Measurements from ENCODE around the gene GLTP.

Gene GLTP

GRCh38 chr12:109818253-109818652 lies 62.1 kb downstream of the GLTP start:
- no peak for DNase-seq

- no peak for DNase-seq
Observed at GRCh38 chr12:109817627-109818231, 62.6 kb downstream of the GLTP start.

GRCh38 chr12:109816870-109817269 lies 63.5 kb downstream of the GLTP start:
- no peak for DNase-seq

DNA sequence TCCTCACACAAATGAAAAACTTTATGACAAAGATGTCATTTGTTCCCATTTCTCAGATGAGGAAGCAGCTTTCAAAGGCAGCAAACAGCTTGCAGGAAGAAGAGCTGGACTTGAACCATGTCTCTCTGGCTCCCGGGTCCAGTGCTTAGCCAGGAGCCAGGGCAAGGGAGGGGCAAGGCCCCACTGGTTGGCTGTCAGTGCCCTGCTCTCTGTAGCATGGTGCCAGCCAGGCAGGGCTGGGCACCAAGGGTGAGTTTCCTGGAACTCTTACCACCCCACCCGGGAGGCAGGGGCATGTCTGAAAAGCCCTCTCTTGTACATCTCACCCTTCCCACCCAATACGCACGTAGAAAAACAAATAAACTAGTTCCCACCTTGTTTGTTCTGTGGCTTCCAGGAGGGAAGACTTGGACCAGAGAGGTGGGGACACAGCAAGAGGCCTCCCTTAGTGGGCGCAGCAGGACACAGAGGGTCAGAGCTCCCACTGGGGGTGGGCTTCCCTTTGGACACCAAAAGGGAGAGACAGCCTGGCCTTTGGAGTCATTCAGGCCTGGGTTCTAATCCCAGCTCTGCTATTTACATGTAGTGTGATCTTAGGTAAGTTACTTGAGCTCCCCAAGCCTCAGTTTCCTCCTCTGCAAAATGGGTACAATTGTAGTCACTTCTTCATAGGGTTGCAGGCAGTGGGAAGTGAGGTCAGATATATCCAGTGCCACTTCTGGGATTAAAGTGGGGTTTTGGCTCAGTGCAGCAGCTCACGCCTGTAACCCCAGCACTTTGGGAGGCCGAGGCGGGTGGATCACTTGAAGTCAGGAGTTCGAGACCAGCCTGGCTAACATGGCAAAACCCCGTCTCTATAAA lies 64.4 kb downstream of the GLTP start:
- DNase-seq = no peak

DNA sequence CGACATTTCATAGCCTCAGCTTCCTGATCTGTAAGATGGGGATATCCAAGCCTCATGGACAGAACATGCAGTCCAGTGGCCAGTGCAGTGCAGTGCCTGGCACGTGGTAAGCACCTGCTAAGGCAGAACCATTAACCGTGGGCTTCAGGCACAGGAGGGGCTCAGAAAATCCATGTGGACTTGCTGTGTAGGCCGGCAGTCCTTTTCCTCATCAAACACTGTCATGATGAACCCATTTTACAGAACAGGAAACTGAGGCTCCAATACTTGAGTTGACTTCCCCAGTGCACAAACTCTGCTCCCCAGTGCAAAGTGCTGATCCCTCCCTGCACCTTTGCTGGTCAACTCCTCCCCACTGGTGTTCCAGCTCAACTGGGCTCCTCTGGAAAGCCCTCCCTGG lies 65.1 kb downstream of the GLTP start:
- no peak for DNase-seq

- no peak for DNase-seq
Observed at GRCh38 chr12:109814600-109815150, 65.7 kb downstream of the GLTP start.

DNA sequence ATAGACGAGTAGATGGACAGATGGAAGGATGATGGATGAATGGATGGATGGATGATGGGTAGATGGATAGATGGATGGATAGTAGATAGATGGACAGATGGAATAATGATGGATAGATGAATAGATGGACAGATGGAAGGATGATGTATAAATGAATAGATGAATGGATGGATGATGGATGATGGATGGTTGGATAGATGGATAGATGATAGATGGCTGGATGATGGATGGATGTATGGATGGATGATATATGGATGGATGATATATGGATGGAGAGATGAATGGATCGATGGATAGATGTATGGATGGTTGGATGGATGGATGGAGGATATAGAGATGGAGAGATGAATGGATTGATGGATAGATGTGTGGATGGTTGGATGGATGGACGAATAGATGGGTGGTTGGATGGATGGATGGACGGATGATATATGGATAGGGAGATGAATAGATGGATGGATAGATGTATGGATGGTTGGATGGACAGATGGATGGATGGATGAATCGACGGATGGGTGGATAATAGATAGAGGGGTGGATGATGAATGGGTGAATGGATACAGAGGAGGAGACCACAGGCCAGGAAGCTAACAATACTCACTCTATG lies 66.4 kb downstream of the GLTP start:
- no peak for DNase-seq

- no peak for DNase-seq
Observed at GRCh38 chr12:109811624-109811995, 68.7 kb downstream of the GLTP start.

- no peak for DNase-seq
Observed at GRCh38 chr12:109810954-109811623, 69.3 kb downstream of the GLTP start.

- DNase-seq = no peak
Observed at GRCh38 chr12:109808876-109809646, 71.3 kb downstream of the GLTP start.

- no peak for DNase-seq
Observed at GRCh38 chr12:109807954-109808643, 72.2 kb downstream of the GLTP start.

DNA sequence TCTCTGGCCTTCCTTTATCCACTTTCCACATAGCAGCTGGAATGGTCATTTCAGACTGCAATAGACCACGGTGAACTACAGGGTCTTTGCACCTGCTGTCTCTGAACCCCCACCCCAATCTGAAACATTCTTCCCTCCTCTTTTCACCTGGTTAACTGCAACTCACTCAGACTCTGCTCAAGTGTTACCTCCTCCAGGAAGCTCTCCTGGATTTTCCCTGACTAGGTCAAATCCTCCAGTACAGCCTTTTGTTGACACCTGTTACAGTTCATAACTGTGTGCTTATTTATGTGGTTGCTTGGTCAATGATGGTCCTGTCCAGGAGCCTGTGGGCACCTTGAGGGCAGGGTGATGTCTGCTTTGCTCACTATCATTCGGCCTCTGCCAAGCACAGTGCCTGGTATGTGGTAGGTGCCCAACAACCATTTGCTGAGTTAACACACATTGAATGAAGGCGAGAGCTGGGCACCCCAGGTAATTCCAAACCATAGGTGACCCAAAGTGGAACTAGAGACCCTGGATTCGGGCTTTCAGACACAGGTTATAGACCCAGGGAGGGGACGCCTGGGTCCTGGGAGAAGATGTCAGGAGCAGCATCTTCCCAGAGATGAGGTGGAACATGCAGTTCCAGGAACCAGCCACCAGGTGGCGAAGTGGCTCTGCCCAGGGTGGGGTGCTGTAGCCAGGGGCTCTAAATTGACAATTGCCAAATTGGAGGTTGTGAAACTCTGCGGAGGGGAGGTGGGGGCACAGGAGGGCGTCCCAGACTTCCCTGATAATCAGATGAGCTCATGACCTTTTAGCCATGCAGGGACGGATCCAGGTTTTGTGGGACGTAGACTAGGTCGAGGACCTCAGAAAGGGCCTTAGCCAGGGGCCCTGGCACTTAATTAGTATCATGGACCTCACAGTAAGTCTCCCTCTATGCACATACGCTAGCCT lies 75.2 kb downstream of the GLTP start:
- DNase-seq = peak; percentile 70

GRCh38 chr12:109803678-109804077 lies 76.7 kb downstream of the GLTP start:
- no peak for DNase-seq

DNA sequence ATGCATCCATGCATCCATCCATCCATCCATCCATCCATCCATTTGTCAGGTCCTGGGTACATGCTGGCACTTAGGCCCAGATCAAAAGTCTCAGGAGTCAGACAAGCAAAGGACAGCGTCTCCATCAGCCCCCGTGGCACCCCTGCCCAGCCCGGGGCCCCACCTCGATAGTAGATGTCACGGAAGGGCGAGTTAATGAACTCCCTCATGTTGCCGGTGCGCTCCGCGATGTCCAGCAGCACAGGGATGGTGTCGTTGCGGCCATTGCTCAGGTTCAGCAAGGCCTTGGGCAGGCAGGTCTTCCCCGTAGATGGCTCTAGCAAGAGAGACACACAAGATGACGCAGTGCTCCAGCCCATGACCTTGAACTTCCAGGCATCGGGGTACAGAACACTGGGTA lies 77.5 kb downstream of the GLTP start:
- DNase-seq = no peak

Measured in activated CD4-positive, alpha-beta T cell treated with anti-CD3 and anti-CD28 coated beads, Interleukin-10, Interleukin-2, amounts not matched to agents 100 ng/mL and 50 ng/mL, durations not matched to agents 16 hours and 8 hours (primary cell).